ENCODE data around the gene P2RY14. TPM values are rescaled to one million over a fixed set of nuclear protein-coding genes. Genes with fewer than 3 reads are reported as not detected.
"Not testable (repeated sequence)": the region's sequence is repeated elsewhere in the genome, so short reads cannot be mapped to it uniquely, and the experiment has no call there.

The P2RY14 gene
- total RNA-seq, 2 experiments from 2014 or later: 0.51 to 0.70 TPM

DNA sequence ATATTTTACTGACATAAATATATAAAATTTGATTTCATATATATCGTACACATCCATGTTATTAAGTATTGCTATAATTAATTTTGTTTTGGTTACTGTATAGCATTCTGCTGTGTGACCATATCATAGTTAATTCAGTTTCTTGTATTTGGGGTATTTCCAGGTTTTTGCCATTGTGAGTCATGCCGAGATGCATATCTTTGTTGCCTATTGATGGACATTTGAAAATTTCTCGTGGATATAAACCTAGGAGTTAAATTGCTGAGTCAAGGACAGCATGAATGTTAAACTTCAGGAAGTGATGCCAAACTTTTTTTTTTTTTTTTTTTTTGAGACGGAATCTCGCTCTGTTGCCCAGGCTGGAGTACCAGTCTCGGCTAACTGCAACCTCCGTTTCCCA, 41.6 kb downstream of the P2RY14 start:
- intact Hi-C loops (cut with micrococcal nuclease): no loop called here
- ATAC-seq (no peak), DNase-seq (no peak)
- H3K4me3 Mint-ChIP-seq: no peak overlapping the region
- POLR2A ChIA-PET: no interaction called here
- no peak overlapping the region for H3K27ac Mint-ChIP-seq
- CTCF ChIA-PET: no interaction called here
- TF ChIP-seq, protein P1, sequence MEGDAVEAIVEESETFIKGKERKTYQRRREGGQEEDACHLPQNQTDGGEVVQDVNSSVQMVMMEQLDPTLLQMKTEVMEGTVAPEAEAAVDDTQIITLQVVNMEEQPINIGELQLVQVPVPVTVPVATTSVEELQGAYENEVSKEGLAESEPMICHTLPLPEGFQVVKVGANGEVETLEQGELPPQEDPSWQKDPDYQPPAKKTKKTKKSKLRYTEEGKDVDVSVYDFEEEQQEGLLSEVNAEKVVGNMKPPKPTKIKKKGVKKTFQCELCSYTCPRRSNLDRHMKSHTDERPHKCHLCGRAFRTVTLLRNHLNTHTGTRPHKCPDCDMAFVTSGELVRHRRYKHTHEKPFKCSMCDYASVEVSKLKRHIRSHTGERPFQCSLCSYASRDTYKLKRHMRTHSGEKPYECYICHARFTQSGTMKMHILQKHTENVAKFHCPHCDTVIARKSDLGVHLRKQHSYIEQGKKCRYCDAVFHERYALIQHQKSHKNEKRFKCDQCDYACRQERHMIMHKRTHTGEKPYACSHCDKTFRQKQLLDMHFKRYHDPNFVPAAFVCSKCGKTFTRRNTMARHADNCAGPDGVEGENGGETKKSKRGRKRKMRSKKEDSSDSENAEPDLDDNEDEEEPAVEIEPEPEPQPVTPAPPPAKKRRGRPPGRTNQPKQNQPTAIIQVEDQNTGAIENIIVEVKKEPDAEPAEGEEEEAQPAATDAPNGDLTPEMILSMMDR (IDR thresholded peaks at IDR 0.05): no peak
- H3K27me3 Mint-ChIP-seq: no peaks in the 10 kb centered on the region
- H3K36me3 Mint-ChIP-seq (ENCODE audit: low read depth): no peaks in the 10 kb centered on the region
- no peaks in the 10 kb centered on the region for H3K4me1 Mint-ChIP-seq (ENCODE audit: low read depth)
- no peaks in the 10 kb centered on the region for H3K9me3 Mint-ChIP-seq

DNA sequence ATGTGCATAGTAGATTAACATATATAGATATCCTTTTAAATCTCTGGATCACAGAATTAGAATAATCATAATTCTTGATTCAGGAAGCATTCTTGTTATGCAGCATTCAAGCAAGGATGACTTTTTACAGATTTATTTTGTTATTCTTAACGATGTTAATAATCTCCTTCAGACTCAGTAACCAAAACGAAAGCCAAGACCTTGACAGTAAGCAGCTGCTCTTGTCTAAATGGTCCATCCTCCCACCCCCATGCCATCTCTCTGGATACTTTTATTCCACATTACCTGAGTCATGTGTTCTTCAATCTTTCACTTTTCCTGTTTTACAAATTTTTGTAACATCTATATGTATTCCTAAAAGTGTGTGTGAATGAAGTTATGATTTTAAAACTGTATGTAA, 42.0 kb downstream of the P2RY14 start:
- POLR2A ChIA-PET: interaction anchor here (1.1 kb wide), 1 partner anchor 47 kb away, joined by 3 read pairs; no protein-coding TSS in a partner anchor
- Mint-ChIP-seq H3K27ac (no peak overlapping the region), H3K9me3 (no peaks in the 10 kb centered on the region), H3K4me1 (ENCODE audit: low read depth) (peaks cover 4% of the 10 kb centered on the region), H3K36me3 (ENCODE audit: low read depth) (no peaks in the 10 kb centered on the region), H3K4me3 (no peak overlapping the region), H3K27me3 (no peaks in the 10 kb centered on the region)
- CTCF ChIA-PET: interaction anchor here (0.6 to 2.9 kb wide), 3 partner anchors 9 to 68 kb away, joined by 3 to 28 read pairs (median 5); no protein-coding TSS in a partner anchor
- no peak for ATAC-seq
- intact Hi-C loops (cut with micrococcal nuclease): no loop called here
- TF ChIP-seq, protein P1 (IDR thresholded peaks at IDR 0.05): no peak
- DNase-seq: no peak

DNA sequence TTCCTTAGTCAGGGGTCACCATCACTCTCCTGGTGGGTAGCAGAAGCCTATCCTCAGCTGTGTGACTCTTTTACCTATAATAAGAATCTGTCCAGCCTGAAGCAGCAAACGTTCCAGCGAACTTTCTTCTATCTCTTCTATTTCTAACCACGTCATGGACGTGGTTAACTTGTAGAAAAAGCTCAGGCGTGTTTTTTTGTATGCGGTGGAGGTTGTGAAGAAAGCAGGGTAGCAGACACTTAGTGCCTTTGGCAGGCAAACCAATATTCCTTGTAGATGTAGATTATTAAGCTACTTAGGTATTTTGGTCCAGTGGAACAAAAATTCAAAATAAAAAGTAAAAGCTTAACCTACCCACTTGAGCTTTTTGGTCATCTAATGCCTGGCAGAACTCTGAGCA, 43.5 kb downstream of the P2RY14 start:
- intact Hi-C loops (cut with micrococcal nuclease): no loop called here
- CTCF ChIA-PET: interaction anchor here (0.9 to 2.9 kb wide), 12 partner anchors 17 to 91 kb away, joined by 3 to 28 read pairs (median 4); partner anchors contain the start of gene P2RY14
- Mint-ChIP-seq H3K4me1 (ENCODE audit: low read depth) (peaks cover 16% of the 10 kb centered on the region), H3K9me3 (no peaks in the 10 kb centered on the region), H3K36me3 (ENCODE audit: low read depth) (no peaks in the 10 kb centered on the region), H3K27ac (no peak overlapping the region), H3K4me3 (no peak overlapping the region), H3K27me3 (no peaks in the 10 kb centered on the region)
- no peak for DNase-seq
- ATAC-seq: no peak
- POLR2A ChIA-PET: interaction anchor here (0.5 to 1.0 kb wide), 3 partner anchors 10 to 1990 kb away, joined by 3 to 4 read pairs (median 4); partner anchors contain the start of gene GPR87
- TF ChIP-seq, protein P1 (IDR thresholded peaks at IDR 0.05): no peak

DNA sequence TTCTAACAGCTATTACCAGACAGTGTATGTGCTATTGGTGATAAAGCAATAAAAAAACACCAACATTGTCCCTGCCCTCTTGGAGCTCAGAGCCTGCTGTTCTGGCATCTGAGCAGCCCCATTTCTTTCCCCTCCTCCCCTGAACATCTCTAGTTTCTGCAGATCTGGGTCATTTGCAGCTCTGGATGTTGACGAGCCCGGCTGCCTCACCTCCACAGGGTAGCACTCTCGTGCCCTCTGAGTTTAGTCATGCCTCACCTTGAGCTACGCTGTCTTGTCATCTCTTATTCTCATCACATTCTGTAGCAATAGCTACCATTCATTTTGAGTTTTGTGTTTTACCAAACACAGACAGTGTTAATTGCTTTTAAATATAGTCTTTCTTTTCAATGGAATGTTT, 45.4 kb downstream of the P2RY14 start:
- Mint-ChIP-seq H3K4me1 (ENCODE audit: low read depth) (peaks cover 26% of the 10 kb centered on the region), H3K27me3 (no peaks in the 10 kb centered on the region), H3K4me3 (no peak overlapping the region), H3K36me3 (ENCODE audit: low read depth) (no peaks in the 10 kb centered on the region), H3K27ac (no peak overlapping the region), H3K9me3 (no peaks in the 10 kb centered on the region)
- TF ChIP-seq, protein P1 (IDR thresholded peaks at IDR 0.05): no peak
- POLR2A ChIA-PET: no interaction called here
- intact Hi-C loops (cut with micrococcal nuclease): no loop called here
- ATAC-seq (no peak), DNase-seq (no peak)
- CTCF ChIA-PET: interaction anchor here (1.1 to 2.6 kb wide), 4 partner anchors 46 to 65 kb away, joined by 5 to 14 read pairs (median 6); partner anchors contain the start of gene P2RY14

DNA sequence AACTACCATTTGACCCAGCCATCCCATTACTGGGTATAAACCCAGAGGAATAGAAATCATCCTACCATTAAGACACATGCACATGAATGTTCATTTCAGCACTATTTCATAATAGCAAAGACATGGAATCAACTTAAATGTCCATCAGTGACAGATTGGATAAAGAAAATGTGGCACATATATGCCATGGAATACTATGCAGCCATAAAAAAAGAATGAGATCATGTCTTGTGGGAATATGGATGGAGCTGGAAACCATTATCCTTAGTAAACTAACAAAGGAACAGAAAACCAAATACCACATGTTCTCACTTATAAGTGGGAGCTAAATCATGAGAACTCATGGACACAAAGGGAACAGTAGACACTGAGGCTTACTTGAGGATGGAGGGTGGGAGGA, 45.9 kb downstream of the P2RY14 start:
- DNase-seq; POLR2A ChIA-PET; H3K9me3 Mint-ChIP-seq; ATAC-seq; H3K27ac Mint-ChIP-seq; H3K4me3 Mint-ChIP-seq; intact Hi-C loops (cut with micrococcal nuclease); H3K27me3 Mint-ChIP-seq; H3K36me3 Mint-ChIP-seq (ENCODE audit: low read depth): not testable (repeated sequence)
- CTCF ChIA-PET: interaction anchor here (1.1 to 2.0 kb wide), 2 partner anchors 46 to 65 kb away, joined by 5 to 7 read pairs; partner anchors contain the start of gene P2RY14
- H3K4me1 Mint-ChIP-seq (ENCODE audit: low read depth): peaks cover 32% of the 10 kb centered on the region

Measured in activated CD8-positive, alpha-beta T cell treated with anti-CD3 and anti-CD28 coated beads for 36 hours (primary cell).